GM10847 (cell line): Measurements from ENCODE around the gene ST8SIA1.

Source experiments
- POLR2A ChIP-seq: IDR thresholded peaks from 2 replicates; pipeline ENCODE4 v1.6.1; 2011; ENCODE audit not compliant: insufficient read length; ENCODE audit errors: extremely low read depth

Gene ST8SIA1

DNA sequence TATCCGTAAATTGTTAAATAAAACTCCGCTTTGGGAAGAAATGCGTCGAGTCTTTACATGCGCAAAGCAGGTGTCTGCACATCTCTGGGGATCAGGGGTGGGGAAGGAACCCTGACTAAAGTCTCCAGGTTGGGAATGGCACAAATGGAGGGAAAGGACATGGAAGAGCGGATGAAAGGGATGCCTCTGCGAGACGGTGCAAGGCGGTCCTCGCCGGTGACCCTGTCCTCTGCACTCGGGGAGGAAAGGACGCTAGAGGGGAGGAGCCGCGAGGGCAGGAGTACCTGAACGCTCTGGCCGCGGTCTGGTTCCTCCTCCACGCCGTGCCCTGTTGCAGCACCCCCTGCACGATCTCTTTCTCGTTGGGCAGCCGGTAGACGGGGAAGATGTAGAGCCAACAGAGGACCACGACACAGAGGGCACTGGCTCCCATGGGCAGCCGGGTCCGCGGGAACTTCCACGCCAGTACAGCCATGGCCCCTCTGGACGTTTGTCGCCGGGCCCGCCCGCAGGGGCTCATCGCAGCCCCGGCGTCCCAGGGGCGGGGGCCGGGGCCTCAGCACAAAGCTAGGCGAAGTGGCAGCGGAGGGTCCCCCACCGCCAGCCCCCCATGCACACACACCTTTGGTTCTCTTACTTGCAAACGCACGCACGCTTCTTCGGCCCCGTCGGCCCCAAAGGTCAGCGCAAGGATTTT, 646 bp downstream of the ST8SIA1 start:
- TF ChIP-seq POLR2A = no peak

DNA sequence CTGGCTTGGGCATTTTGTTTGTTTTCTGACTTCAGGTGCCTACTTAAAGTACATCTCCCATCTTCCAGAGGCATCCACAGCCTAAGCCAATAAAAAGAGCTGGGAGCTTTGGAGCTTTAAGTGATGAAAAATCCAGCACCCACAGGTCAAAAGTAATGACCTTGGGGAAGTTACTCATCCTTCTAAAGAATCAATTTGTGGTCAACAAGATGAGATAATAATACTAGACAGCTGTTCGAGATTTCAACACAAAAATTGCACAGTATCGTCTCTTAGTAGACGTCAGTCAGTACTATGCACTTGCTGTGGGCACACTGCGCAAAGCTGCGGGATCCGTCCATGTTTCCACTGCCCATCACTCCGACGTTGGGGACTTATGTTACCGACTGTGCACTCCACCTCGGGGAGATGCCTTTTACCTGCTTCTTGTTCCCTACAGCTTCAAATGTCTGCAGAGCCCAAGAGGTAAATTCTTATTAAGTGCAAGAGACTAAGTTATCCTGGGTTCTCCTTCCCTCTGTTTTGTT, 1.3 kb downstream of the ST8SIA1 start:
- no peak for TF ChIP-seq POLR2A

DNA sequence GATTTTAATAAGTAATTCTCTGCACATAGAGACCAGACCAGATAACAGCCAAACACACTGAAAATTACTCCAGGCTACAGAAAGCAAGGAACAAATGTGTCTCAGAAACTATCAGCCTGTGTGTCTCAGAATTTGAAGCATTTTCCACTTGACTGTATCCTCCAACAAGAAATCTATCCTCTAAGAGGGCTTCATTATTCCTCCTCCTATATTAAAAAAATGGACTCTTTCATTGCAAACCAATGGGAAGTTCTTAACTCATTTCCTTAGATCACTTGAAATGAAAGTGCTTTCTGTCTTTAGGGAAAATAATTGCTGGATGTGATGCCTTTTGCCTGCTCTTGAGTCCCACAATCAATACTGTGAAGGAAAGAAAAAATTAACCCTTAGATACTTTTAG, 2.3 kb downstream of the ST8SIA1 start:
- TF ChIP-seq POLR2A = no peak

GRCh38 chr12:22329621-22330020, 4.9 kb downstream of the ST8SIA1 start:
- no peak for TF ChIP-seq POLR2A

GRCh38 chr12:22325218-22325617, 9.3 kb downstream of the ST8SIA1 start:
- no peak for TF ChIP-seq POLR2A

- no peak for TF ChIP-seq POLR2A
Measured at GRCh38 chr12:22322091-22322490, 12.4 kb downstream of the ST8SIA1 start.

- no peak for TF ChIP-seq POLR2A
Measured at GRCh38 chr12:22321638-22322037, 12.9 kb downstream of the ST8SIA1 start.

DNA sequence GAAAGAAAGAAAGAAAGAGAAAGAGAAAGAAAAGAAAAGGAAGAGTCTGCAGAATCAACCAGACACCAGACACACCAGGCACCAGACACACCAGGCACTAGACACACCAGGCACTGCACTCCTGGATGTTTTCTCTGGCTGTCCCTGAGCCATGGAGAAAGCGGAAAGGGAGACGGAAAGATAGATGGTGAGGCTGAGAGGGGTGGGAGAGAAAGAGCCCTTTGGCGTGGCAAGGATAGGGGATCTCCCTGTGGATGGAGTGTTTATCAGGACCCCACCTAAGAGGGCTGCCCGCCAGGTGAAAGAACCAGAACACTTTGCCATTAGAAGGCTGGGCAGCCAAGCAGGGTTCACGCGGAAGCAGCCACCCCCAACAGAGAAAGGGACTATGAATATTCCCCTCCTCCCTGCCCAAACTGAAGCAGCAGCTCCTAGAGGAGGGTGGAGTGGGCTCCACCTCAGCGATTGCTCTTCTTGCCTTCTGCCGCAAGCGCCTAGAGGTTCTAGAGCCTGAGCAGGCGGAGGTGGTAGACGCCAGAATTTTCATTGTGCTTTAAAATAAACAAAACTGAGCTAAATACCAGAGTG, 13.4 kb downstream of the ST8SIA1 start:
- no peak for TF ChIP-seq POLR2A

- TF ChIP-seq POLR2A = no peak
Measured at GRCh38 chr12:22318108-22318737, 16.3 kb downstream of the ST8SIA1 start.

GRCh38 chr12:22313963-22314330, 20.6 kb downstream of the ST8SIA1 start:
- no peak for TF ChIP-seq POLR2A

DNA sequence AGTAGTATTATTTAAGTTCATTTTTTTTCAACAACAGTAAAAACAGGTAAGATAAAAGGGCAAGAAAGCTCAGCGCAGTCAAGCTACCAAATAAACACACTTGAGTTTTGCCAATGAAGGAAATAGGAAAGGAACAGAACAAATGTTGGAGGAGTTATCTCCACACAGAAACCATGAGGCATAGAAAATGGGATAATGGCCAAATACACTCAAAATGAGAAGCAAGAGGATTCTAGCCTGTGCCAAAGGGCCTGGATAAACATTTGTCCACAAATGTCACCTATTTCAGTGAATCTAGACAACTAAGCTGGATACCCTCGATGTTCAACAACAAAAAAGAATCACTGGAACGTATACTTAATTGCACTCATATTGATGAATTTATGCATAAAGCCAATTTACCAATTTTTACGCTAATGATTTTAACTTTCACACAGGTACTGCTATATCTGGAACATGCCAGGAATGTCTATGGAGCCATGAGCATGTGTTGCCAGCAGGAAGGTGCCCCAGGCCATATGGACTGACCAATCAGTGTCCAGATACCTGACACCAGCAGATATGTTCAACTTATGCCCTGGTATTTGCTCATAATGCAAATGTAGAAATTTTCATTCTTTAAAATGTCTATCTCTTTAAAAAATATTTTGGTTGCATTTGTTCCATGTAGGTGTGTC, 21.1 kb downstream of the ST8SIA1 start:
- no peak for TF ChIP-seq POLR2A

DNA sequence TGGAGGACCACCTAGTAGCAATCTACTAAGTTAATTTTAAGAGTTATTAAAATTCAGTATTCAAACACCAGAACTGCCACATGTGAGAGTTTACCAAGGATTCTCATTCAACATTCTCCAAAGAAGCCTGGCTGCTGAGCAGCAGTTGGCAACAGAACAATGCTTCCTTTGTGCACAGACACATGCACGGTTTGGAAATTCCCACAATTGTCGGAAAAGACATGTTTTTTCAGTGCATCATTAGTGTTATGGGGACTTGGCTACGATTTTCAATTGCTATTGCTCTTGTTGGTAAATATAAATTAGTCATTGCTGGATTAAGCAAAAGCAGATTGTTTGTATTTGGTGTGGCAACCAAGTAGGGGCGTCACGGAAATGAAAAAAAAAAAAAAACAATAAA, 22.2 kb downstream of the ST8SIA1 start:
- TF ChIP-seq POLR2A = no peak

GRCh38 chr12:22310709-22311108, 23.8 kb downstream of the ST8SIA1 start:
- no peak for TF ChIP-seq POLR2A

DNA sequence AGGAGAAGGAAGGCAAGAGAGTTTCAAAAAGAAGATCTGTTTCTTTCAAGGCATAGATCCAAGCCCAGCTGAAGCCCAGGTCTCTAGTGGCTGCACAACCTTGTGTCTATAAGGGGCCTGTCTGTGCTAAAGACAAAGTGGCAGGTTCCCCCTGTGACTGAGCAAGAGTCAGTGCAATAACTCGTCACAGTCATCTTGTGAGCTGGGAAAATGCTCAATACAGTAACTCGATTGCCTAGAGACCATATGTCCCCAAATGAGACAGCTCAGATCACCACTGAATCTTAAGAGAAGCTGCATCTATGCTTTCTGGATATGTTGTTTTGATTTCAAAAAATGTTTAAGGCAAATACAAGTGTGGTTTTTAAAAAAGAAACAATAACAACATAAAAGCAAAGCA, 24.2 kb downstream of the ST8SIA1 start:
- no peak for TF ChIP-seq POLR2A

DNA sequence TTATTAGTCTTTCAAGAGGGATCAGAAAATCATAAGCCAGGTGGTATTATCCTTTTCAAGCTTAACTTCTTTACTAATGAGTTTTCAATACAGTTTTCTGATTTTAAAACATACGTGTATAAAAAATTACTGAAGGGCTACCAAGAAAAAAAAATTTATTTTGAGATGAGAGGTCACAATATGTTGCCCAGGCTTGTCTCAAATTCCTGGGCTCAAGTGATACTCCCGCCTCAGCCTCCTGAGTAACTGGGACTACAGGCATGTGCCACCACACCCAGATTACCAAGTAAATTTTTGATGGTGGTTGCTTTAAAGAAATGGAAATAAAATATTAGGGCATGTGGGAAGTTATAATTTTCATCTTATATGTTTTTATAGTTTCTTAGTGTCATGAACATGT, 26.7 kb downstream of the ST8SIA1 start:
- no peak for TF ChIP-seq POLR2A

GRCh38 chr12:22306311-22306710, 28.2 kb downstream of the ST8SIA1 start:
- no peak for TF ChIP-seq POLR2A

GRCh38 chr12:22304341-22304740, 30.2 kb downstream of the ST8SIA1 start:
- no peak for TF ChIP-seq POLR2A
